Suprapubic skin (tissue), 4 donors: ENCODE data around the gene C10orf105. TPM values are rescaled to one million over a fixed set of nuclear protein-coding genes. Genes with fewer than 3 reads are reported as not detected.

ENCODE experiments used
- DNase-seq, 2 donors: peaks; one replicate each; pipeline ENCODE4 v3.0.0-alpha.2; 2019; ENCODE audit warnings: low spot score in 2 of 2
- H3K27ac ChIP-seq: fragments of 200-600 bp; sonication (generic); one replicate; pipeline ENCODE4 v1.5.1; 2019
- H3K27me3 ChIP-seq: fragments of 200-600 bp; sonication (generic); one replicate; pipeline ENCODE4 v1.5.1; 2019
- H3K36me3 ChIP-seq: fragments of 200-600 bp; sonication (generic); one replicate; pipeline ENCODE4 v1.5.1; 2019
- H3K4me1 ChIP-seq: fragments of 200-600 bp; sonication (generic); one replicate; pipeline ENCODE4 v1.5.1; 2019
- H3K4me3 ChIP-seq: fragments of 200-600 bp; sonication (generic); one replicate; pipeline ENCODE4 v1.5.1; 2019; ENCODE audit warnings: mild to moderate bottlenecking
- H3K9me3 ChIP-seq: fragments of 200-600 bp; sonication (generic); one replicate; pipeline ENCODE4 v1.5.1; 2019
- EP300 ChIP-seq: sonication (generic); formaldehyde crosslinking; IDR thresholded peaks from one replicate; pipeline ENCODE4 v1.6.1; 2017; ENCODE audit warnings: antibody characterized with exemption
- POLR2A ChIP-seq, 2 donors: fragments of 450-650 bp; IDR thresholded peaks; one replicate each; pipeline ENCODE4 v1.6.1; 2017; ENCODE audit warnings: antibody characterized with exemption in 2 of 2, mild to moderate bottlenecking in 2 of 2, moderate library complexity in 2 of 2
- POLR2AphosphoS5 ChIP-seq, 3 donors: sonication (generic); formaldehyde crosslinking; IDR thresholded peaks; one replicate each; pipeline ENCODE4 v1.6.1; 2017; ENCODE audit warnings: antibody characterized with exemption in 3 of 3
- WGBS: methylation state at CpG from one replicate; pipeline ENCODE4 v1.1.5; 2018; 5-methylcytosine and 5-hydroxymethylcytosine counted together
- total RNA-seq, 4 donors: library from RNA; depleted of rRNA; stranded (reverse); fragments of >200 nt; gene quantifications; one replicate each; pipeline ENCODE4 v1.1.0, GENCODE V29; 2016
- TF ChIP-seq, protein P1 (sequence below), 2 donors: fragments of 200-600 bp in 1 of 2; fragments of 450-650 bp in 1 of 2; sonication (generic) in 1 of 2; IDR thresholded peaks; one replicate each; pipeline ENCODE4 v1.5.1; 2016 to 2019; ENCODE audit warnings: antibody characterized with exemption in 2 of 2, mild to moderate bottlenecking in 1 of 2, moderate library complexity in 1 of 2

Gene C10orf105
- total RNA-seq, 4 donors from 2014 or later = 0.17 to 0.48 TPM; not detected in 2

DNA sequence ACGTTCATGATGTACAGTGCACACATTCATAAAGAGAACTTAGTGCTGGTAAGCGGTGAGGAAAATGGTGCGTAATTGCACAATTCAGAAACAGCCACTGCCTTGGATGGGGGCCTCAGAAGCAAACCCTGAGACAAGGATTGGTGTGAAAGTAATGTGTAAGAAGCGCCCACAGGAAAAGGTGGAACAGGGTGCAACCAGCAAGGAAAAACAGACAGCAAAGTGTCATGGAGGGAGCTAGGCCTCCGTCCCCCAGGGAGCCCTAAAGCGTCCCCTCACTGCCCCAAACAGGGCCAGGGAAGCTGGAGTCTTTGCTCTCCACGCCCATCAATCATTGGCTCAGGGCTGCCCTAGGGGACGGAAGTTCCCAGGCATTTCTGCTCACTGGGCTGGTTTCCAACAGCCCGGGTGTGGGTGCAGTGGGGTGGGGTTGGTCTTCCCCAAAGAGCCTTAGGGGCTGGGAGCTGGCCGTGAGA, 9.6 kb upstream of the C10orf105 start:
- Histone ChIP-seq H3K36me3 (no peaks in the 10 kb centered on the region), H3K4me1 (peaks cover 51% of the 10 kb centered on the region), H3K4me3 (no peak overlapping the region), H3K27ac (peak overlapping the region; percentile 56), H3K9me3 (no peaks in the 10 kb centered on the region), H3K27me3 (no peaks in the 10 kb centered on the region)
- TF ChIP-seq POLR2AphosphoS5 (IDR thresholded peaks at IDR 0.05) = peak in 1 of 3 donors; percentile 33
- TF ChIP-seq, protein P1, sequence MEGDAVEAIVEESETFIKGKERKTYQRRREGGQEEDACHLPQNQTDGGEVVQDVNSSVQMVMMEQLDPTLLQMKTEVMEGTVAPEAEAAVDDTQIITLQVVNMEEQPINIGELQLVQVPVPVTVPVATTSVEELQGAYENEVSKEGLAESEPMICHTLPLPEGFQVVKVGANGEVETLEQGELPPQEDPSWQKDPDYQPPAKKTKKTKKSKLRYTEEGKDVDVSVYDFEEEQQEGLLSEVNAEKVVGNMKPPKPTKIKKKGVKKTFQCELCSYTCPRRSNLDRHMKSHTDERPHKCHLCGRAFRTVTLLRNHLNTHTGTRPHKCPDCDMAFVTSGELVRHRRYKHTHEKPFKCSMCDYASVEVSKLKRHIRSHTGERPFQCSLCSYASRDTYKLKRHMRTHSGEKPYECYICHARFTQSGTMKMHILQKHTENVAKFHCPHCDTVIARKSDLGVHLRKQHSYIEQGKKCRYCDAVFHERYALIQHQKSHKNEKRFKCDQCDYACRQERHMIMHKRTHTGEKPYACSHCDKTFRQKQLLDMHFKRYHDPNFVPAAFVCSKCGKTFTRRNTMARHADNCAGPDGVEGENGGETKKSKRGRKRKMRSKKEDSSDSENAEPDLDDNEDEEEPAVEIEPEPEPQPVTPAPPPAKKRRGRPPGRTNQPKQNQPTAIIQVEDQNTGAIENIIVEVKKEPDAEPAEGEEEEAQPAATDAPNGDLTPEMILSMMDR (IDR thresholded peaks at IDR 0.05) = no peak
- DNase-seq = peak in 1 of 2 donors; percentile 81
- WGBS = 21% methylated on average over 10 of the region's 10 CpGs

DNA sequence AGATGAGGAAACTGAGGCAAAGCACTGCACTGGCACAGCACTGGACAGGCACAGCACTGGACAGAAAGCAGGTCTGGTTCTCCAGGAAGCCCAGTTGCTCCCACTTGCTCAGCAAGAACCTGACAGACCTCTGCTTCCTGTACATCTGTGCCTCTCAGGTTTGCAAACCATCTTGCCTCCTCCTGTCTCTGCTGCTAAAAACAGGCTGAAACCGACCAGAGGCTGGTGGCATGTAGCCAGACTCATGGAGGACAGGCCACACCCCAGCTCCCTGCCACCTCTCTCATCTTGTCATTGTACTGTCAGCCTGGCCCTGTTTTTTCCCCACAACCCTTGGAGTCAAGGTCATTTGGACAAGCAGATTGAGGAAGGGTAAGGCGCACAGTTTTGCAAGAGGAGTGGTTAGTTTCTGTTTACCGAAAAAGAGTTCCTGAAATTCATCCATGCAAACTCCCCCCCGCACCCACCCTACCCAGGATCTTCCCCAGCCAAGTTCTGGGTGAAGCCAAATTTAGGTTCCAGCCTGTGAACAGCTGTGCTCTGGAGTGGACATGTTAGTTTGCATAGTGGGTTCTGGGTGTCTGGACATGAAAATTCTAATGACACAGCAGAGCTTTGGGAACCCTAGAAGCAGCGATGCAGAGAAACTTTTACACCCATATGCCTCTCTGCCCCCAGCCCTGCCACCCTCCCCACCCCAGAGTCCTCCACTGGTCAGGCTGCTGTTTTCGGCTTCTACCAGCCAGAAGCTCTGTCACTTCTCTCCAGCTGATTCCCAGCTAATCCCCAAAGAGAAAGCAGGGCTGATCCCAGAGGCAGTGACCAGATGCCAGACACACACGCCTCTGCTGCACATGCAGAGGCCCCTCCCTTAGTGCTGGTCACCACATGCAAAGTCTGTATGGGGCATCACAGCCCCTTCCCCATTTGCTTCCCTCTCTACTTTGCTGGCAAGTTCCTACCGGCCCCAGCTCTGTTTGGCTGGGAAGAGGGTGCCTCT, 8.5 kb upstream of the C10orf105 start:
- WGBS = 12% methylated on average over 7 of the region's 8 CpGs
- TF ChIP-seq POLR2AphosphoS5 (IDR thresholded peaks at IDR 0.05) = no peak
- TF ChIP-seq, protein P1 (IDR thresholded peaks at IDR 0.05) = no peak
- TF ChIP-seq EP300 = no peak
- TF ChIP-seq POLR2A (IDR thresholded peaks at IDR 0.05) = no peak
- Histone ChIP-seq H3K9me3 (no peaks in the 10 kb centered on the region), H3K27ac (peak overlapping the region; percentile 56), H3K4me1 (peaks cover 51% of the 10 kb centered on the region), H3K36me3 (no peaks in the 10 kb centered on the region), H3K4me3 (no peak overlapping the region), H3K27me3 (no peaks in the 10 kb centered on the region)
- DNase-seq = peak; percentile 83 to 92

DNA sequence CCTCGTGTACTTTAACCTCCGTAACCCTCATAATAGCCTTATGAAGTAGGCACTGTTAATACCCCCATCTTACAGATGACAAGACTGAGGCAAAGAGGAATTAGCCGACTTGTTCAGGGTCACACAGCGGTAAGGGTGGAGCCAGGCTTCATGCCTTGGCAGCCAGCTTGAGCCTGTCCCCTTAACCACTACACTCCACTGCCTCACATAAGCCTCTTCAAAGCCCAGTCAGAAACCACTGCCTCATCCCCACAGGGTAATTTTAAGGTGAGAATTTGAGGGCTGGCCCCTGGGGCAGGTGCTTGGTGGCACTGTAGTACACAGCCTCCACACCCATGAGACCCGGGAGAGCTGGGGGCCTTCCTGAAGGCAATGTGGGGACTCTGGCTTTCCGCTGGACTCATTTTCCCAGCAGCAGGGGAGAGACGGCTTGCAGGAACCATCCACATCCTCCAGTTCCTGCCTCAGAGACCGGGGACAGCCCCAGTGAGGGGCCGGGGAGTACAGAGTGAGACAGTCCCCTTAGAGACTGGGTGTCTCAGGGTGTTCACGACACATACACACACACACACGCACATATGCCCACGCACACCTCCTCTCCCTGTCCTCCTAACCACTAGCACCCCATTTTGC, 7.6 kb upstream of the C10orf105 start:
- TF ChIP-seq, protein P1 (IDR thresholded peaks at IDR 0.05) = no peak
- no peak for TF ChIP-seq POLR2AphosphoS5 (IDR thresholded peaks at IDR 0.05)
- no peak for TF ChIP-seq EP300
- TF ChIP-seq POLR2A (IDR thresholded peaks at IDR 0.05) = no peak
- Histone ChIP-seq H3K4me1 (peaks cover 51% of the 10 kb centered on the region), H3K9me3 (no peaks in the 10 kb centered on the region), H3K27ac (peak overlapping the region; percentile 56), H3K4me3 (no peak overlapping the region), H3K27me3 (no peaks in the 10 kb centered on the region), H3K36me3 (no peaks in the 10 kb centered on the region)
- 68% methylated on average over 10 of the region's 12 CpGs for WGBS
- peak in 1 of 2 donors; percentile 62 for DNase-seq

DNA sequence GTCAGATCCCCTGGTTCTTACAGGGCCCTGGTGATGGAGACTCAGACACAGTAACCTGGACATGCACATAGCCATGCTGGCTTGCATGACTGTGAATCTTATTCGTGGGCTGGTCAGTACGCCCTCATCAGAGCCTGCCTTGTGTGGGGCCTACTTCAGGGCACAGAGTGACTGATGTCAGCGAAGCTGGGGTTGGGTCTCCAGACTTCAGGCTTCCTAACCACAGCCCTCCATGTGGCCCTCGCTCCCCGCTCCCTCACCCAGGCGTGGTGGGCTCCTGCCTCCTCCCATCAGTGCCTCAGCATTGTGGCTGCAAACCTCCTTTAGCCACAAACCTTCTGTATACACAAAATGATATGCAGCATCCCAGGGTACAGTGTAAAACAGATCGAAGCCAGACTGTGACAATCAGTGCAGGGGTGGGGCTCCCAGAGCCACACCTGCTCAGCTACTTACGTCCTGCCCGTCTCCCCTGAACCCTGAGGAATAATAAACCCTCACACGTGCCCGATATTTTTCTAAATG, 7.1 kb upstream of the C10orf105 start:
- DNase-seq = no peak

More for the DNA sequence above, 7.1 kb upstream of the C10orf105 start:
- Histone ChIP-seq H3K4me3 (no peak overlapping the region), H3K4me1 (peaks cover 51% of the 10 kb centered on the region), H3K36me3 (no peaks in the 10 kb centered on the region), H3K27me3 (no peaks in the 10 kb centered on the region), H3K27ac (no peak overlapping the region), H3K9me3 (no peaks in the 10 kb centered on the region)
- TF ChIP-seq POLR2AphosphoS5 (IDR thresholded peaks at IDR 0.05) (no peak), EP300 (no peak), POLR2A (IDR thresholded peaks at IDR 0.05) (no peak)
- TF ChIP-seq, protein P1 (IDR thresholded peaks at IDR 0.05) = no peak
- WGBS = 82% methylated on average over 9 of the region's 11 CpGs
